ENCODE data around the gene TTC13. TPM values are rescaled to one million over a fixed set of nuclear protein-coding genes. Genes with fewer than 3 reads are reported as not detected.
A peak's percentile ranks its signal among the peaks of the same experiment; 100 is the strongest.

Gene TTC13
- total and polyA plus RNA-seq, 2 of the 13 experiments (the other 11 are each of a cell fraction or from before 2014, with no cell fraction given) = 5.8 to 15.9 TPM

DNA sequence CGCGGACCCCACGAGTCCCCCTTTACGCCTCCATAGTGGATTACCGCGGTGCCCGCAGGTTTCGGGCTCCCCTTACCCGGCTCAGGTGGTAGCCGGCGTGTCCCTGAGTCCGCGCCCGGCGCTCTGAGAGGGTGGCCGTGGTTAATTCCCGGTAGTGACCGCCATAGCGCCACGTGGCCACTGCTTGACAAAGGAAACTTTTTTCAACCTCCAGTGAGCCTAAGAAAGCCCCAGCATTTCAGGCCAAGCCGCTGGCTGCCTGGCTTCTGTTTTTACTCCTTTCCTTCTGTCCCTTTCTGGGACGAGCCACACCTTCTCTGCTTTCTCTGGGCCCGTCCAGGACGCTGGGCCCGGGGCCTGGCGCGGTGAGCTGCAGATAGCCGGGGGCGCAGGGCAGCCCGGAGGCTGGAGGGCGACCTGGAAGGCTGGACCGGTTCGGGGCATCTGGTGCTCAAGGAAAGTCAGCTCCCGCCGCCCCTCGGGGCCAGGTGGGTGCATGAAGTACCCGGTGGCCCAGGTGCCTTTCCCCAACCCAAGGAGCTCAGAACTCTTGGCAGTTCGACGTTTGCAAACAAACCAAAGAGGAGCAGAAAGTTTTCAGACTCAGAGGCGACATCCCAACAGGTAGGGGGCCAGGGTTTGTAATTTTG, 109.8 kb downstream of the TTC13 start (continued):
- TF ChIP-seq, protein P1, sequence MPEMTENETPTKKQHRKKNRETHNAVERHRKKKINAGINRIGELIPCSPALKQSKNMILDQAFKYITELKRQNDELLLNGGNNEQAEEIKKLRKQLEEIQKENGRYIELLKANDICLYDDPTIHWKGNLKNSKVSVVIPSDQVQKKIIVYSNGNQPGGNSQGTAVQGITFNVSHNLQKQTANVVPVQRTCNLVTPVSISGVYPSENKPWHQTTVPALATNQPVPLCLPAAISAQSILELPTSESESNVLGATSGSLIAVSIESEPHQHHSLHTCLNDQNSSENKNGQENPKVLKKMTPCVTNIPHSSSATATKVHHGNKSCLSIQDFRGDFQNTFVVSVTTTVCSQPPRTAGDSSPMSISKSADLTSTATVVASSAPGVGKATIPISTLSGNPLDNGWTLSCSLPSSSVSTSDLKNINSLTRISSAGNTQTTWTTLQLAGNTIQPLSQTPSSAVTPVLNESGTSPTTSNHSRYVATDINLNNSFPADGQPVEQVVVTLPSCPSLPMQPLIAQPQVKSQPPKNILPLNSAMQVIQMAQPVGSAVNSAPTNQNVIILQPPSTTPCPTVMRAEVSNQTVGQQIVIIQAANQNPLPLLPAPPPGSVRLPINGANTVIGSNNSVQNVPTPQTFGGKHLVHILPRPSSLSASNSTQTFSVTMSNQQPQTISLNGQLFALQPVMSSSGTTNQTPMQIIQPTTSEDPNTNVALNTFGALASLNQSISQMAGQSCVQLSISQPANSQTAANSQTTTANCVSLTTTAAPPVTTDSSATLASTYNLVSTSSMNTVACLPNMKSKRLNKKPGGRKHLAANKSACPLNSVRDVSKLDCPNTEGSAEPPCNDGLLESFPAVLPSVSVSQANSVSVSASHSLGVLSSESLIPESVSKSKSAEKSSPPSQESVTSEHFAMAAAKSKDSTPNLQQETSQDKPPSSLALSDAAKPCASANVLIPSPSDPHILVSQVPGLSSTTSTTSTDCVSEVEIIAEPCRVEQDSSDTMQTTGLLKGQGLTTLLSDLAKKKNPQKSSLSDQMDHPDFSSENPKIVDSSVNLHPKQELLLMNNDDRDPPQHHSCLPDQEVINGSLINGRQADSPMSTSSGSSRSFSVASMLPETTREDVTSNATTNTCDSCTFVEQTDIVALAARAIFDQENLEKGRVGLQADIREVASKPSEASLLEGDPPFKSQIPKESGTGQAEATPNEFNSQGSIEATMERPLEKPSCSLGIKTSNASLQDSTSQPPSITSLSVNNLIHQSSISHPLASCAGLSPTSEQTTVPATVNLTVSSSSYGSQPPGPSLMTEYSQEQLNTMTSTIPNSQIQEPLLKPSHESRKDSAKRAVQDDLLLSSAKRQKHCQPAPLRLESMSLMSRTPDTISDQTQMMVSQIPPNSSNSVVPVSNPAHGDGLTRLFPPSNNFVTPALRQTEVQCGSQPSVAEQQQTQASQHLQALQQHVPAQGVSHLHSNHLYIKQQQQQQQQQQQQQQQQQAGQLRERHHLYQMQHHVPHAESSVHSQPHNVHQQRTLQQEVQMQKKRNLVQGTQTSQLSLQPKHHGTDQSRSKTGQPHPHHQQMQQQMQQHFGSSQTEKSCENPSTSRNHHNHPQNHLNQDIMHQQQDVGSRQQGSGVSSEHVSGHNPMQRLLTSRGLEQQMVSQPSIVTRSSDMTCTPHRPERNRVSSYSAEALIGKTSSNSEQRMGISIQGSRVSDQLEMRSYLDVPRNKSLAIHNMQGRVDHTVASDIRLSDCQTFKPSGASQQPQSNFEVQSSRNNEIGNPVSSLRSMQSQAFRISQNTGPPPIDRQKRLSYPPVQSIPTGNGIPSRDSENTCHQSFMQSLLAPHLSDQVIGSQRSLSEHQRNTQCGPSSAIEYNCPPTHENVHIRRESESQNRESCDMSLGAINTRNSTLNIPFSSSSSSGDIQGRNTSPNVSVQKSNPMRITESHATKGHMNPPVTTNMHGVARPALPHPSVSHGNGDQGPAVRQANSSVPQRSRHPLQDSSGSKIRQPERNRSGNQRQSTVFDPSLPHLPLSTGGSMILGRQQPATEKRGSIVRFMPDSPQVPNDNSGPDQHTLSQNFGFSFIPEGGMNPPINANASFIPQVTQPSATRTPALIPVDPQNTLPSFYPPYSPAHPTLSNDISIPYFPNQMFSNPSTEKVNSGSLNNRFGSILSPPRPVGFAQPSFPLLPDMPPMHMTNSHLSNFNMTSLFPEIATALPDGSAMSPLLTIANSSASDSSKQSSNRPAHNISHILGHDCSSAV (CRISPR knock-in tag; IDR thresholded peaks at IDR 0.05; ENCODE audit: borderline replicate concordance) = no peak
- TF ChIP-seq, protein P2, sequence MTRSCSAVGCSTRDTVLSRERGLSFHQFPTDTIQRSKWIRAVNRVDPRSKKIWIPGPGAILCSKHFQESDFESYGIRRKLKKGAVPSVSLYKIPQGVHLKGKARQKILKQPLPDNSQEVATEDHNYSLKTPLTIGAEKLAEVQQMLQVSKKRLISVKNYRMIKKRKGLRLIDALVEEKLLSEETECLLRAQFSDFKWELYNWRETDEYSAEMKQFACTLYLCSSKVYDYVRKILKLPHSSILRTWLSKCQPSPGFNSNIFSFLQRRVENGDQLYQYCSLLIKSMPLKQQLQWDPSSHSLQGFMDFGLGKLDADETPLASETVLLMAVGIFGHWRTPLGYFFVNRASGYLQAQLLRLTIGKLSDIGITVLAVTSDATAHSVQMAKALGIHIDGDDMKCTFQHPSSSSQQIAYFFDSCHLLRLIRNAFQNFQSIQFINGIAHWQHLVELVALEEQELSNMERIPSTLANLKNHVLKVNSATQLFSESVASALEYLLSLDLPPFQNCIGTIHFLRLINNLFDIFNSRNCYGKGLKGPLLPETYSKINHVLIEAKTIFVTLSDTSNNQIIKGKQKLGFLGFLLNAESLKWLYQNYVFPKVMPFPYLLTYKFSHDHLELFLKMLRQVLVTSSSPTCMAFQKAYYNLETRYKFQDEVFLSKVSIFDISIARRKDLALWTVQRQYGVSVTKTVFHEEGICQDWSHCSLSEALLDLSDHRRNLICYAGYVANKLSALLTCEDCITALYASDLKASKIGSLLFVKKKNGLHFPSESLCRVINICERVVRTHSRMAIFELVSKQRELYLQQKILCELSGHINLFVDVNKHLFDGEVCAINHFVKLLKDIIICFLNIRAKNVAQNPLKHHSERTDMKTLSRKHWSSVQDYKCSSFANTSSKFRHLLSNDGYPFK (CRISPR knock-in tag; IDR thresholded peaks at IDR 0.05; ENCODE audit: borderline replicate concordance) = peak; percentile 32; the same call in 1 of the 2 replicates
- TF ChIP-seq ZNF598 (CRISPR knock-in tag; IDR thresholded peaks at IDR 0.05; ENCODE audit: borderline replicate concordance) (no peak), ZNF383 (CRISPR knock-in tag; IDR thresholded peaks at IDR 0.05; ENCODE audit: borderline replicate concordance) (no peak), REPIN1 (CRISPR knock-in tag; IDR thresholded peaks at IDR 0.05; ENCODE audit: borderline replicate concordance, low read depth) (no peak), TAF15 (IDR thresholded peaks at IDR 0.05; ENCODE audit: low read depth, low read length, poor library complexity, severe bottlenecking) (no peak), SYNCRIP (IDR thresholded peaks at IDR 0.05; ENCODE audit: insufficient read depth, low read depth, low read length) (no peak), ELF4 (CRISPR knock-in tag; IDR thresholded peaks at IDR 0.05; ENCODE audit: borderline replicate concordance) (no peak)
- TF ChIP-seq, protein P3, sequence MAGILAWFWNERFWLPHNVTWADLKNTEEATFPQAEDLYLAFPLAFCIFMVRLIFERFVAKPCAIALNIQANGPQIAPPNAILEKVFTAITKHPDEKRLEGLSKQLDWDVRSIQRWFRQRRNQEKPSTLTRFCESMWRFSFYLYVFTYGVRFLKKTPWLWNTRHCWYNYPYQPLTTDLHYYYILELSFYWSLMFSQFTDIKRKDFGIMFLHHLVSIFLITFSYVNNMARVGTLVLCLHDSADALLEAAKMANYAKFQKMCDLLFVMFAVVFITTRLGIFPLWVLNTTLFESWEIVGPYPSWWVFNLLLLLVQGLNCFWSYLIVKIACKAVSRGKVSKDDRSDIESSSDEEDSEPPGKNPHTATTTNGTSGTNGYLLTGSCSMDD (CRISPR knock-in tag; IDR thresholded peaks at IDR 0.05) = no peak
- TF ChIP-seq, protein P4, sequence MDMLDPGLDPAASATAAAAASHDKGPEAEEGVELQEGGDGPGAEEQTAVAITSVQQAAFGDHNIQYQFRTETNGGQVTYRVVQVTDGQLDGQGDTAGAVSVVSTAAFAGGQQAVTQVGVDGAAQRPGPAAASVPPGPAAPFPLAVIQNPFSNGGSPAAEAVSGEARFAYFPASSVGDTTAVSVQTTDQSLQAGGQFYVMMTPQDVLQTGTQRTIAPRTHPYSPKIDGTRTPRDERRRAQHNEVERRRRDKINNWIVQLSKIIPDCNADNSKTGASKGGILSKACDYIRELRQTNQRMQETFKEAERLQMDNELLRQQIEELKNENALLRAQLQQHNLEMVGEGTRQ (IDR thresholded peaks at IDR 0.05; ENCODE audit: low read depth, low read length) = 0 out of 2 replicates have a peak, but pooled peaks have one; percentile 18
- TF ChIP-seq, protein P4 (CRISPR knock-in tag; IDR thresholded peaks at IDR 0.05; ENCODE audit: borderline replicate concordance) = peak; percentile 46; the same call in 1 of the 2 replicates
- TF ChIP-seq, protein P5, sequence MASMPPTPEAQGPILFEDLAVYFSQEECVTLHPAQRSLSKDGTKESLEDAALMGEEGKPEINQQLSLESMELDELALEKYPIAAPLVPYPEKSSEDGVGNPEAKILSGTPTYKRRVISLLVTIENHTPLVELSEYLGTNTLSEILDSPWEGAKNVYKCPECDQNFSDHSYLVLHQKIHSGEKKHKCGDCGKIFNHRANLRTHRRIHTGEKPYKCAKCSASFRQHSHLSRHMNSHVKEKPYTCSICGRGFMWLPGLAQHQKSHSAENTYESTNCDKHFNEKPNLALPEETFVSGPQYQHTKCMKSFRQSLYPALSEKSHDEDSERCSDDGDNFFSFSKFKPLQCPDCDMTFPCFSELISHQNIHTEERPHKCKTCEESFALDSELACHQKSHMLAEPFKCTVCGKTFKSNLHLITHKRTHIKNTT (CRISPR knock-in tag; IDR thresholded peaks at IDR 0.05) = no peak
